LNCaP clone FGC (cell line): ENCODE measurements around the gene HSPG2.

Experiments
- DNase-seq: peaks from one replicate; pipeline ENCODE4 v3.0.0-alpha.2; 2011; ENCODE audit warnings: low read depth
- H3K4me3 ChIP-seq: 2 replicates; pipeline ENCODE4 v1.5.1; 2011; ENCODE audit warnings: mild to moderate bottlenecking, low read depth, low read length, control low read depth
- CTCF ChIP-seq: IDR thresholded peaks from 2 replicates; pipeline ENCODE4 v1.5.1; 2012; ENCODE audit warnings: mild to moderate bottlenecking; ENCODE audit not compliant: control insufficient read depth, insufficient read depth; ENCODE audit errors: extremely low read depth

HSPG2 gene

GRCh38 chr1:21870611-21871010 is 66.5 kb downstream of the HSPG2 start:
- TF ChIP-seq CTCF = no peak
- DNase-seq = no peak
- no peak overlapping the region for H3K4me3 ChIP-seq

GRCh38 chr1:21869620-21870121 is 67.4 kb downstream of the HSPG2 start:
- TF ChIP-seq CTCF = no peak
- DNase-seq = peak; percentile 6
- H3K4me3 ChIP-seq = no peak overlapping the region

- no peak overlapping the region for H3K4me3 ChIP-seq
- TF ChIP-seq CTCF = no peak
- no peak for DNase-seq
Measured at GRCh38 chr1:21868941-21869454, 68.1 kb downstream of the HSPG2 start.

- H3K4me3 ChIP-seq = no peak overlapping the region
- TF ChIP-seq CTCF = no peak
- no peak for DNase-seq
Measured at GRCh38 chr1:21868482-21868881, 68.6 kb downstream of the HSPG2 start.

- TF ChIP-seq CTCF = no peak
- no peak overlapping the region for H3K4me3 ChIP-seq
- DNase-seq = no peak
Measured at GRCh38 chr1:21867451-21867996, 69.6 kb downstream of the HSPG2 start.

- TF ChIP-seq CTCF = no peak
- peak; percentile 2 for DNase-seq
- H3K4me3 ChIP-seq = no peak overlapping the region
Measured at GRCh38 chr1:21866707-21867043, 70.4 kb downstream of the HSPG2 start.
